Left forelimb (tissue), 1 donor: ENCODE results near the gene TRIM69.
"Not testable (repeated sequence)": the region's sequence is repeated elsewhere in the genome, so short reads cannot be mapped to it uniquely, and the experiment has no call there.

Experiments used
- DNase-seq: peaks from one replicate; pipeline ENCODE4 v3.0.0-alpha.2; 2018; ENCODE audit warnings: low spot score

The TRIM69 gene

DNA sequence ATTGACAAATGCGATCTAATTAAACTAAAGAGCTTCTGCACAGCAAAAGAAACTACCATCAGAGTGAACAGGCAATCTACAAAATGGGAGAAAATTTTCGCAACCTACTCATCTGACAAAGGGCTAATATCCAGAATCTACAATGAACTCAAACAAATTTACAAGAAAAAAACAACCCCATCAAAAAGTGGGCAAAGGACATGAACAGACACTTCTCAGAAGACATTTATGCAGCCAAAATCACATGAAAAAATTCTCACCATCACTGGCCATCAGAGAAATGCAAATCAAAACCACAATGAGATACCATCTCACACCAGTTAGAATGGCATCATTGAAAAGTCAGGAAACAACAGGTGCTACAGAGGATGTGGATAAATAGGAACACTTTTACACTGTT lies 7.1 kb downstream of the TRIM69 start:
- DNase-seq: not testable (repeated sequence)

DNA sequence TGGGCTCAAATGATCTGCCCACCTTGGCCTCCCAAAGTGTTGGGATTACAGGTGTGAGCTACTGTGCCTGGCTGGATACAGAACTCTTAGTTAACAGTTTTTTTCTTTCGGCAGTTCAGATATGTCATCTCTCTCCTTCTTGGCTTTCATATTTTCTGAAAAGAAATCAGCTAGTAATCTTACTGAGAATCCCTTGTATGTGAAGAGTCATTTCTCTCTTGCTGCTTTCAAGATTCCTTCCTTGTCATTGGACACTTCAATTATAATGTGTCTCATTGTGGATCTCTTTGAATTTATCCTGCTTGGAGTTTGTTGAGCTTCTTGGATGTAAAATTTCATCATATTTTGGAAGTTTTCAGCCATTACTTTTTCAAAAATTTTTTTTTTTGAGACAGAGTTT lies 17.0 kb downstream of the TRIM69 start:
- no peak for DNase-seq

DNA sequence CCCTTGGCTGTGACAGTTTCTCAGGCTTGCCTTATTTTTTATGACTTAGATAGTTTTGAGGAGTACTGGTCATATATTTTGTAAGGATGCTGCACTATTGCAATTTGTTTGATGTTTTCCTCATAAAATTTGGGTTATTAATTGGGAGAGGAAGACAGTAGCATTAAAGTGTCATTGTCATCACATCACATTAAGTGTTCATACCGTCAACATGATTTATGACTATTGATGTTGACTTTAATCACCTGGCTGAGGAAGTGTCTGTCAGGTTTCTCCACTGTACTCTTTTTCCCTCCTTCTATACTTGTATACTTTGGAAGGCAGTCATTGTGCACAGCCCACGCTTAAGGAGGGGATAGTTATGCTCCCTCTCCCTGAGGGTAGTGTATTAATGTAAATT lies 26.9 kb downstream of the TRIM69 start:
- DNase-seq: no peak

DNA sequence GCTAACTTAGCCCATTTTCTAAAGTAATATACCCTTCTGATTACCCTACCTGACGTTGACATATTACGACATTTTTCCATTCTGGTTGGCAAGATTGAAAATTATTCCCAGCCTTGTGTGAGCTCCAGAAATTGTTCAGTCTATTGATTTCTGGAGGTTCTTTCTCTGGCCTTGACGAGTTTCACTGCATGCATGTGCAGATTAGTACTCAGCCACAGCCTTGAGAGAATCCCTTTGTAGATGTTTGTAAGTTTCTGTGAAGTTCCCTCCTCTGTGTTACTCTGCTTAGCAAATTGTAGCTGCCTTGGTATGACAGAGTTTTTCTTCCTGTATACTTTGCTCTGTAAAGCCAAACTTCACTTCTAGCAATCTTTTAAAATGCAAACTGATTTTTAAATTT lies 27.5 kb downstream of the TRIM69 start:
- no peak for DNase-seq

DNA sequence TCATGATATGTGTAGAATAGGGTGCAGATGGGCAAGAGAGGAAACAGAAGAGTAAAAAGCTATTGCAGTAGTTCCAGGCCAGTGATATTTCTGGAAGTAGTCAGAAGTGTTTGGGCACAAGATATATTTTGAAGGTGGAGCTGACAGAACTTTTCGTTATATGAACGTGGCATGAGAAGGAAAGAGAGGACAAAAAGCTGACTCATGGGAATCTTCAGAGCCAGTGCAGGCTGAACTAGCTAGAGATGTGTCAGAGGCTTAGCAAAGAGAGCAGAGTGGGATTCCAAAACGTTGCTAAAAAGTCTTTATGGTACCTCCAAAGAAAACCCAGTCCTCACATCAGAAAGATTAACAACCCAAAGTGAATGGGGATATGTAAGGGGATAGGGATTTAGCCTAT lies 28.7 kb downstream of the TRIM69 start:
- DNase-seq: no peak

DNA sequence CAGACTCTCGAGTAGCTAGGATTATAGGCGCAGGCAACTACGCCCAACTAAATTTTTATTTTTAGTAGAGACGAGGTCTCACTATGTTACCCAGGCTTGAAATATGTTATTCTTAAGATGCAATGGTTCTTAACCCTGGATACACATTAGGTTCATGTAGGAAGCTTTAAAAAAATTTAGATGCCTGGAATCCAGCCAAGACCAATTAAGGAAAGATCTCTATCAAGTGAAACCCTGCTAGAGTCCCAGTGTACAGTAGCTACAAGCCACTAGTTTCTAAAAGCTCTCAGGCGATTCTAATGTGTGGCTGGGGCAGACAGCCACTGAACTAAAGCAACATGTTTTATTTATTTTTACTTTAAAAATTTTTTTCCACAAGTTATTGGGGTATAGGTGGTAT lies 33.2 kb downstream of the TRIM69 start:
- no peak for DNase-seq

DNA sequence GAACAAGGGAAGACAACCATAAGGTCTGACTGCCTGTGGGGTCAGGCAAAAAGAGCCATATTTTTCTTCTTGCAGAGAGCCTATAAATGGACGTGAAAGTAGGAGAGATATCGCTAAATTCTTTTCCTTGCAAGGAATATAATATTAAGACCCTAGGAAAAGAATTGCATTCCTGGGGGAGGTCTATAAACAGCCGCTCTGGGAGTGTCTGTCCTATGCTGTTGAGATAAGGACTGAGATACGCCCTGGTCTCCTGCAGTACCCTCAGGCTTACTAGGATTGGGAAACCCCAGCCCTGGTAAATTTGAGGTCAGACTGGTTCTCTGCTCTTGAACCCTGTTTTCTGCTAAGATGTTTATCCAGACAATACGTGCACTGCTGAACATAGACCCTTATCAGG lies 34.4 kb downstream of the TRIM69 start:
- DNase-seq: not testable (repeated sequence)

DNA sequence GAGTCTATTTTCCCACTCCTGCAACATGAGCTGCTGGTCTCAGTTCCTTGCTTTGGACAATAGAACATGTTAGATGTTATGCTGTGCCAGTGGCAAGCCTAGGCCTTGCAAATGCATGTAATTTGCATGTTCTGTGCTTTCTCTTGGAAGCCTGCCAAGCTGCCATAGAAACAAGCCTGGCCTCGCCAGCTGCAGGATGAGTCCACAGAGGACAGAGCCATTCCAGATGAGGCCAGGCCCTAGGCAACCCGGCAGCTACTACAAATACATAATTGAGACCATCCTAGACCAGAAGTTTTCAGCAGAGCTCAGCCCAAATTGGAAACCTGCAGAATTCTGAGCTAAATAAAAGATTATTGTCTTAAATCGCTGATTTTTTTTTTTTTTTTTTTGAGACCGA lies 39.6 kb downstream of the TRIM69 start:
- no peak for DNase-seq

DNA sequence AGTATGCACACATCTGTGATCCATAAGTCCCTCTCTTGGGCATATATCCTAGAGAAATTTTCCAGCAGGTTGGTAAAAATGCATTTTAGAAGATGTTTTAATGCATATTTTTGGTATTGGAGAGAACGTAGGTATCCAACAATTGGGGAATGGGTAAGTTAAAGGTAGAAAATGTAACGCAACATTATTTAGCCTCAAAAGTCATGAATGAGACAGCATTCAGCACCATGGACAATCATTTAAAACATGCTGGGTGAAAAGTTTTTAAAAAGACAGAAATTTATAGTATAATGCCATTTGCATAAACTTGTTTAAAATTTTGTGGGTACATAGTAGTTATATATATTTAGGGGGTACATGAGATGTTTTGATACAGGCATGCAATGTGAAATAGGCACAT lies 43.4 kb downstream of the TRIM69 start:
- DNase-seq: no peak

DNA sequence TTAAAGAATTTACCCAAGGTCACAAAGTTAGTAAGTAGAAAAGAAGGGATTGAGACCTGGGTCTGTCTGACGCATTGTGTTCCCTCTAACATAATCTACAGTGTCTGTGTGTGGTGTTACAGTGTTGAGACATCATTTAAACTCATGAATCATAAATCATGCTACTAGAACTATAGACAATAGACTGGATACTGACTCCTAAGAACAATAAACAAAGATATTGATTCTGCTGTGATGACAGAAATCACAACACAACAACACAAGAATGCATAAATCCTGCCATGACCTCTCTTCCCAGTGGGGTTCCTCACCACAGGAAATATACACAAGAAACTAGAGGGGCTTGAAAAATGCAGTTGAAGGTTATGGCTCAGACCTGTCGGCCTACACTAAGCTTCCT lies 44.3 kb downstream of the TRIM69 start:
- DNase-seq: no peak

DNA sequence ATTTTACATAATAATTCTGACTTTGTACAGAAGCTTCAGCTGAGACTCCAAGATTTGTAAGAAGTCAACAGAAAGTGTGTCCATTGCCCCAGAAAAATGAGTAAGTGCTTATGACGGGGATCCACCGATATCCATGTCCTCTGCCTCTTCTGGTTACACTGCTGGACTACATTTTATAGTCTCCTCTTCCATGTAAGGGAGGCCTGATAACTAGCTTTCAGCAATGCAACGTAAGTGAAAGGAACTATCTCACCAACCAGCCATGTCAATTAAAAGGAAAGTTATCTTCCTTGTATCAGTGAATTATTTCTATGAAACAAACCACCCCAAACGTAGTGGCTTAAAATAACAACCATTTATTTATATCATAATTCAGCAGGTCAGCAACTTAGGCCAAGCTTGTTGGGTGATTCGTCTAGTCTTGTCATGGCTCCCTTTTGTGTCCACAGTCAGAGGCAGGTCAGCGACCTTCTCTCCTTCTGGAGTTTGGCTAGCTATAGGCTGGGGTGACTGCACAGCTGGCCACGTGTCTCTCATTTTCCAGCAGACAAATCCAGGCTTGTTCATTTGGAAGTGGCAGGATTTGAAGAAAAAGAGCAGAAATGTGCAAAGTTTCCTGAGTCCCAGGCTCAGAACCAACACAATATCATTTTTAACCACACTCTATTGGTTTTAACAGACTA lies 44.9 kb downstream of the TRIM69 start:
- no peak for DNase-seq

DNA sequence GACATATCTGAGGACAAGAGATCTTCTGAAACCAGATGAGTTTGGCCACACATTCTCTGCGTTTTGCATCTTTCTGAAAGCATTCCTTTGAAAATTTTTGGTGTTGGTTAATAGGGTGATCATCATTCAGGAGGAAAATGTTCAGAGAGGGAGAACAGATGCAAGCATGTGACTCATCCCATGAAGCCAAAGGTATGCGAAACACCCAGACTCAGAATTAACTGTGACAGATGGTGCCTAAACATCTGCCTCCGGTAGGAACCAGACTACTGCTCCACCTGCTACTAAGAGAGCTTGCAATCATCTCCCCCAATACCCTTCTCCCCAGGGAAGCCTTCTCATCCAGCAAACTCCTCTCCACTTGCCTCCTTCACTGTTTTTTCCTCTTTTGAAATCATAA lies 46.2 kb downstream of the TRIM69 start:
- DNase-seq: no peak

DNA sequence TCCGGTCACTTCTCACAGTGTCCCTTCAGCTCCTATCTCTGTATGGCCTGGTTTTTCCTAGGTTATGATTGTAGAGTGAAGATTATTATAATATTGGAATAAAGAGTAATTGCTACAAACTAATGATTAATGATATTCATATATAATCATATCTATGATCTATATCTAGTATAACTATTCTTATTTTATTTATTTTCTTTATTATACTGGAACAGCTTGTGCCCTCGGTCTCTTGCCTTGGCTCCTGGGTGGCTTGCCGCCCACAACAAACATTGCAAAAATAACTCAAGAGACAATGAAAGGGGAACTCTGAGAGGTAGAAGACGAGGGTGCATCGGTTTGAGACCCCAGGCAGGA lies 48.6 kb downstream of the TRIM69 start:
- not testable (repeated sequence) for DNase-seq

DNA sequence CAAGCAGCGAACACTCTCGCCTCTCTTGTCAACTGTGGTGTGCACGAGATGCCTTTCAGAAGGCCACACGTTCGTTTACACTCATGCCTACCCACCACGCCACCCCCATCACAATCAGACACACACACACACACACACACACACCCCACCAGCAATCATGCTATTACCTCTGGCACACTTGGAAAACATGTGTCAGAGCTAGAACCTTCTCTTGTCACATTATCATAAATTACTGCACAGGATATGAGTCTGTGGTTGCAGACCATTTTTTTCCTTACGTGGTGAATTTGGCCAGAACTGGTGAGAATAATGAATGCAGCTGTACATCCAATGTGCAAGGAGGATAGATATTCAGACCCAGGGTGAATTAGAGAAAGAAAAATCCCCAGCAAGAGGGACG lies 52.4 kb downstream of the TRIM69 start:
- DNase-seq: no peak

DNA sequence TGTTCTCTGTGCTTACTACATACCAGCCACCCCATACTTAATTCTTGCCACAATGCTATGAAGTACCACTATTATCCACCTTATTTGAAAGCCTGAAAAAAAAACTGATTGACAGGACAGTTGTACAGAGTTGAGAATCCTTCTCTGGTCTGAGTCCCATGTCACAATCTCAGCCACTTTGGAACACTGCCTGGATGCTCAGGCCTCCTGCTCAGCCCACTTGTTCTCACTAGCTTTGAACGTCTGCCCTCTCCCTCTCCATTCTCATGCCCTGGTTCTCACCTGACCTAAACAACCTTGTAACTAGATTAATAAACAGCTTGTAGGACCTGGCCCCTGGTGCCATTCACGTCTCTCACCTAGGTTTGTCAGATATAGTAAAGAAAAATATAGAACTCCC lies 53.9 kb downstream of the TRIM69 start:
- no peak for DNase-seq

DNA sequence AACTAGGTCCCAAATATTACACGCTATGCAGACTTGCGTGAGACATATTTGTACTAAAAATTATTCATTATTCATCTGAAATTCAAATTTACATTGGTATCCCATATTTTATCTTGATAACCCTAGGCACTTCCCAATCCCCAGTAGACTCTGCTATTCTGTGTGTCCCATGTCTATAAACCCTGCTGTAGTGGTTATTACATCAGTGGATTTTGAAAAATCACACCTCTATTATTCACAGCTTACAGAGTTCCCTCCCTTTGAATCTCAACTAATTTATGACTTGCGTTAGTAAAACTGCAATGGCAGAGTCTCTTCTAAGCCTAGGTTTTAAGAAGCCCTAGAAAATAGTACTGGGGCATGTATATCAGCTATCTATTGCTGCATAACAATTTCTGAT lies 54.3 kb downstream of the TRIM69 start:
- DNase-seq: no peak

DNA sequence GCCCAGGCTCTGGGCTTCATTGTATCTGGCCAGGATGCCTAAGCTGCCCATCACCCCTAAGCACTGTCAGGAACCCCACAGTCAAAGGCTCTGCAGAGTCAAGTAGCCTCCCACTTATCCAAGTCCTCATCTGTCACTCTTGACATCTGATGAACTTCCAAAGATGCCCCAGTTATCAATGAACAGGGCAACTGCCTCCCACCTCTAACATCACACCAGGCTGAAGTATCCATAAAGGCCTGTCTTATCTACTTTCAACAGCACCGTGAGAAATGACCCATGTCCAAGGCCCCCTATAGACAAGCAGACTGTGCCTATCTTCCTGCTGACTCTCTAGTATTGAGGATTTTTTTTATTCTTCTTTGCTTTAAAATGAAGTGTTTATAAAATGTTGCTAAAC lies 56.4 kb downstream of the TRIM69 start:
- DNase-seq: no peak

DNA sequence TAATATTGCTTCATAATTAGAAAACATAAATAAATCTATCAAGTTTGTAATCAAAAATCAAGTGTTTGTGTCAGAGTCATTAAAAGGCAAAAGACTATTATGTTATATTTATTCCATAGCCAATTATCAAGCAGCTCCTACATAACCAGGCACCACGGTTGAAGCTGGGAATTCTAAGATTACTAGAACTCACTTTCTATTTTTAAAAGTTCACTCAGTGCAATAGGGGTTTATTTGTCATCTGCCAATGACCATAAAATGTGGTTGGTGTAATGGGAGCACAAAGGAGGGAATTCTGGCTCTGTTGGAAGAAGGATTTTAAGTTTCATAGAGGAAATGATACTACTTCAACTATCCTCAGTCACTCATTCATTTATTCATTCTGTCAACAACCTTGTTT lies 57.7 kb downstream of the TRIM69 start:
- no peak for DNase-seq

DNA sequence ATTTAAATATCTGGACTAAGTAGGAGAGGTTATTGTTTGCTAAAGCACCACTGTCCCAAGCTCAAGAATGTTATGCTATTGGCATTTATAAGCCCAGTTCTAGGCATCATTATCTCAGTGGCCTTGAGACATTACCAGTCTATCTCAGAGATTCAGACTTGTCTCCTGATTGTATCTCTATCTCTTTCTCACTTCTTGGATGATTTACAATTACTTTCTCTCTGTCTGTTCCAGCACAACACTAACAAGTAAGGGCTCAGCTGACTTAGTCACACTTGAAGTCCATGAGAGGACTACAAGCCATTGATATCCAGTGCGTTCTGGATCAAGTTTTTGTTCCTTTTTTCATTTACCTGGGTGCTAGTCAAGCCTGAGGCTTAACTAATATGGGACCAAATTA lies 60.2 kb downstream of the TRIM69 start:
- no peak for DNase-seq

DNA sequence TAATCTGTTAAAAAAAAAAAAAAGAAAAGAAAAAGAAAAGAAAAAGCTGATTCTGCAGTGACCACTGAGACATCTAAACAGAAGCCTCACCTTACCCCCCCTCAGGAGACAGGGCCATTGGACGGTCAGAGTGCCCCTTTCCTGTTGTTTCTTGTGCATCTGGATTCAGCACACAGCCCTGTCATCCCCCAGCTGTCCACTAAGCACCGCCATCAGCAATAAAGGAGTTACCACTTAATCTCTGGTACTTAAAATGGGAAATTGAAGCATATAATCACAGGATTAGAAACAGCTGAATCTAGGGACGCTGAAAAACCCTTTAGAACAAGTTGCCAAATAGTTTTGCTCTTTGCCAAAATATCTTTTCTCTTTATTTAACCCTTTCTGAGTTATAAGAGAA lies 62.5 kb downstream of the TRIM69 start:
- DNase-seq: no peak

DNA sequence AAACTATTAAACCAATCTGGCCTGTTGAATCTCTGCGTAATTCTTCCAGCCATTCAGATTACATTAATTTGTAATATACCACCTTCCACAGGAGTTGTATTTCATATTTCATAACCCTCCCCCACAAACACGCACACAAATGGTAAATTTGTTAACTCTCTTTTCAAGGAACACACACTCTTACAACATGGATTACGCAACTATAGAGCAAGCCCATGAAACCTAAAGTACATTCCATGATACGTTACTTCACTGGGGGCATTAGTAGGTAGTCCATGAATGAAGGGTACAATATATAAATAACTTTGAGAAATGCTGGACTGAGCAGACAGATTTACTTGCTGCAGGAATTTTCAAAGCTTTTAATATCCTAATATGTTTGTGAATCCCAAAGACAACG lies 65.0 kb downstream of the TRIM69 start:
- no peak for DNase-seq

DNA sequence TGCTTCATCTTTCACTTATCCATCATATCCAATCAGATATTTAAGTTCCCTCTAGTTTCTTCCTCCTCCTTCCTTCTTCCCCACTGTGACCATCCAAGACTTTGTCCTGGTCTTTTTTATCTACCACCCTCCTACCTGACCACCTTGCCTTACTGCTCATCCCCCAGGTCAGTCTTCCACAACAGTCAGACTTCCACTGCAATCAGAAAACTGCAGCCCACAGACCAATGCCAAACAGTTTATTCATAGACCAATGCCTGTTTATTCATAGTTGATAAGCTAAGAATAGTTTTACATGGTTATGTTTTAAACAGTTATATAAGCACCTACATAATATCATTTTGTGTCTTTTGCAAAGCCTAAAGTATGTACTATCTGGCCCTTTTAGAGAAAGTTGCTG lies 65.5 kb downstream of the TRIM69 start:
- no peak for DNase-seq

DNA sequence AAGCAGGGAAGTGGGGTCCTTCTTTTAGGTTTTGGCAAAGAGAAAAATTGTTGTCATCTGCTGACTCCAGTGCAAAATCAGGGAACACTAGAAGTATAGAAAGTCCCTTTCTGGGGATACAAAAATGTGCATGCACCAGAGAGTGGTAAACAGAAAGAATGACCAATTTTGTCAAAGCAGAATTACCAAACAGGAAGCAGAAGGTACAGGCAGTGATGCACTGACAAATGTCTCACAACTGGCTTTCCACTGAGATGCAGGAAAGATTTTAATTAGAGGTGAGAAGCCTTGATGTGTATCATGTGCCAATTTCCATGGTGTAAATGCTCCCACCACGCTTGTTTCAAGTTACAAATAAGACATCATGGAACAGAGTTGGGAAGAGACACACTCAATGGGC lies 66.0 kb downstream of the TRIM69 start:
- no peak for DNase-seq

DNA sequence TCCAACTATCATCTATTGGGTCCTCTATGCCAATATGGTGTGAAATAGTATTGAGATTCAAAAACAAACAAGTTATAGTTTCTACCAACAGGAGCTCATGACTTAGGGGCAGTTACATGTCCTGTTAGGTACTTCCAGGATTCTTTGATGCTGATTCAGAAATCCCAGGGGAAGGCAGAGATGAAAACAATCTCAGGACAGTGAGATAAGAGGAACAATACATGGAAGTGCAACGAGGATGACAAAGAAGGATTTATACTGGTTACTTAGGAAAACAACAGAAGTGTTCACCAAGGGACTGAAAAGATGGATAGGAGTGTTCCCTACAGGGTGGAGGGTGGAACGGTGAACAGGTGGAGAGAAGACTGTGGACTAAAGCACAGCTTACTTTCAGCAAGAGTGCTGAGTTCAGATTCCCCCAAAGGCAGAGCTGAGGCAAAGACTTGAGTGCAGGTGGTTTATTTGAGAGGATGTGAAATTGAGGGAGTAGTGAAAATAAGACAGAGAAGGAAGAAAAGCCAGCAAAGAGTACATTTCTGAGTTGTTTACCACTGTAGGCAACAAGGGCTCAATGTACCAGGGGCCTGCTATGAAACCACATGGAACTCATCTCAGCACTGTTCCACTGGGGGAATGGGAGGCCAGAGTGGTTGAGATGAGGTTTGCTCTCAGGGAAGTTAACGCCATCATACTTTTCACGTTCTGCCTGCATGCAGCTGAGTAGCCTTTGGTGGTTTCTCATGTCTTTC lies 68.1 kb downstream of the TRIM69 start:
- no peak for DNase-seq
